Thymus (tissue), 2 donors: ENCODE measurements around the gene KRTAP13-3. TPM values are rescaled to one million over a fixed set of nuclear protein-coding genes. Genes with fewer than 3 reads are reported as not detected.

Experiments
- polyA plus RNA-seq: library from polyadenylated mRNA; stranded (reverse); fragments of 200-250 nt; gene quantifications from one replicate; pipeline ENCODE4 v1.2.3, GENCODE V29; 2013
- total RNA-seq: library from RNA; stranded (reverse); fragments of 120-200 nt; gene quantifications from one replicate; pipeline ENCODE4 v1.2.4, GENCODE V29; 2013
- donor health status: healthy.

The KRTAP13-3 gene
- total and polyA plus RNA-seq, 2 donors: not detected

Other genes with a start within 250 kb of the KRTAP13-3 start
- gene CLDN8, start 209.8 kb downstream of the KRTAP13-3 start, total RNA-seq: 0.05 TPM
- 0.87 TPM for gene CLDN8, start 209.8 kb downstream of the KRTAP13-3 start, polyA plus RNA-seq
- not detected for gene KRTAP24-1, start 143.0 kb downstream of the KRTAP13-3 start, total RNA-seq
- gene KRTAP24-1, start 143.0 kb downstream of the KRTAP13-3 start, polyA plus RNA-seq: not detected
- gene KRTAP25-1, start 136.4 kb downstream of the KRTAP13-3 start, total RNA-seq: not detected
- gene KRTAP25-1, start 136.4 kb downstream of the KRTAP13-3 start, polyA plus RNA-seq: not detected
- not detected for gene KRTAP26-1, start 105.6 kb downstream of the KRTAP13-3 start, total RNA-seq
- gene KRTAP26-1, start 105.6 kb downstream of the KRTAP13-3 start, polyA plus RNA-seq: 0.09 TPM
- gene KRTAP27-1, start 88.2 kb downstream of the KRTAP13-3 start, total RNA-seq: not detected
- 0.07 TPM for gene KRTAP27-1, start 88.2 kb downstream of the KRTAP13-3 start, polyA plus RNA-seq
- not detected for gene KRTAP23-1, start 77.3 kb downstream of the KRTAP13-3 start, total RNA-seq
- not detected for gene KRTAP23-1, start 77.3 kb downstream of the KRTAP13-3 start, polyA plus RNA-seq
- not detected for gene KRTAP13-2, start 53.7 kb downstream of the KRTAP13-3 start, total RNA-seq
- 0.80 TPM for gene KRTAP13-2, start 53.7 kb downstream of the KRTAP13-3 start, polyA plus RNA-seq
- gene KRTAP13-1, start 29.9 kb downstream of the KRTAP13-3 start, total RNA-seq: not detected
- gene KRTAP13-1, start 29.9 kb downstream of the KRTAP13-3 start, polyA plus RNA-seq: 0.16 TPM
- 0.05 TPM for gene KRTAP13-4, start 4.3 kb upstream of the KRTAP13-3 start, total RNA-seq
- 0.34 TPM for gene KRTAP13-4, start 4.3 kb upstream of the KRTAP13-3 start, polyA plus RNA-seq
- not detected for gene KRTAP15-1, start 14.3 kb upstream of the KRTAP13-3 start, total RNA-seq
- gene KRTAP15-1, start 14.3 kb upstream of the KRTAP13-3 start, polyA plus RNA-seq: not detected
- gene KRTAP19-1, start 54.4 kb upstream of the KRTAP13-3 start, total RNA-seq: not detected
- gene KRTAP19-1, start 54.4 kb upstream of the KRTAP13-3 start, polyA plus RNA-seq: 0.14 TPM
- gene KRTAP19-2, start 61.5 kb upstream of the KRTAP13-3 start, total RNA-seq: not detected
- gene KRTAP19-2, start 61.5 kb upstream of the KRTAP13-3 start, polyA plus RNA-seq: not detected
- gene KRTAP19-3, start 66.1 kb upstream of the KRTAP13-3 start, total RNA-seq: not detected
- gene KRTAP19-3, start 66.1 kb upstream of the KRTAP13-3 start, polyA plus RNA-seq: 2.4 TPM
- not detected for gene KRTAP19-4, start 71.2 kb upstream of the KRTAP13-3 start, total RNA-seq
- not detected for gene KRTAP19-4, start 71.2 kb upstream of the KRTAP13-3 start, polyA plus RNA-seq
- 0.19 TPM for gene KRTAP19-5, start 76.2 kb upstream of the KRTAP13-3 start, total RNA-seq
- 0.91 TPM for gene KRTAP19-5, start 76.2 kb upstream of the KRTAP13-3 start, polyA plus RNA-seq
- gene KRTAP19-6, start 115.9 kb upstream of the KRTAP13-3 start, total RNA-seq: not detected
- not detected for gene KRTAP19-6, start 115.9 kb upstream of the KRTAP13-3 start, polyA plus RNA-seq
- not detected for gene KRTAP19-7, start 135.4 kb upstream of the KRTAP13-3 start, total RNA-seq
- not detected for gene KRTAP19-7, start 135.4 kb upstream of the KRTAP13-3 start, polyA plus RNA-seq
- gene KRTAP22-2, start 164.5 kb upstream of the KRTAP13-3 start, total RNA-seq: not detected
- gene KRTAP22-2, start 164.5 kb upstream of the KRTAP13-3 start, polyA plus RNA-seq: not detected
- not detected for gene KRTAP6-3, start 166.5 kb upstream of the KRTAP13-3 start, total RNA-seq
- not detected for gene KRTAP6-3, start 166.5 kb upstream of the KRTAP13-3 start, polyA plus RNA-seq
- gene KRTAP6-2, start 173.0 kb upstream of the KRTAP13-3 start, total RNA-seq: not detected
- gene KRTAP6-2, start 173.0 kb upstream of the KRTAP13-3 start, polyA plus RNA-seq: not detected
- gene KRTAP22-1, start 175.2 kb upstream of the KRTAP13-3 start, total RNA-seq: not detected
- gene KRTAP22-1, start 175.2 kb upstream of the KRTAP13-3 start, polyA plus RNA-seq: not detected
- not detected for gene KRTAP6-1, start 188.0 kb upstream of the KRTAP13-3 start, total RNA-seq
- gene KRTAP6-1, start 188.0 kb upstream of the KRTAP13-3 start, polyA plus RNA-seq: not detected
- gene KRTAP20-1, start 190.5 kb upstream of the KRTAP13-3 start, total RNA-seq: not detected
- gene KRTAP20-1, start 190.5 kb upstream of the KRTAP13-3 start, polyA plus RNA-seq: not detected
- not detected for gene KRTAP20-4, start 194.7 kb upstream of the KRTAP13-3 start, total RNA-seq
- gene KRTAP20-4, start 194.7 kb upstream of the KRTAP13-3 start, polyA plus RNA-seq: not detected
- not detected for gene KRTAP20-2, start 209.3 kb upstream of the KRTAP13-3 start, total RNA-seq
- not detected for gene KRTAP20-2, start 209.3 kb upstream of the KRTAP13-3 start, polyA plus RNA-seq
- not detected for gene KRTAP20-3, start 216.9 kb upstream of the KRTAP13-3 start, total RNA-seq
- gene KRTAP20-3, start 216.9 kb upstream of the KRTAP13-3 start, polyA plus RNA-seq: not detected